Measurements from ENCODE around the gene NHSL2.
A peak's percentile ranks its signal among the peaks of the same experiment; 100 is the strongest.
"Not testable (repeated sequence)": the region's sequence is repeated elsewhere in the genome, so short reads cannot be mapped to it uniquely, and the experiment has no call there.

The NHSL2 gene

GRCh38 chrX:72129661-72130060, 219.0 kb downstream of the NHSL2 start:
- no peak for DNase-seq (ENCODE audit: low spot score)

DNA sequence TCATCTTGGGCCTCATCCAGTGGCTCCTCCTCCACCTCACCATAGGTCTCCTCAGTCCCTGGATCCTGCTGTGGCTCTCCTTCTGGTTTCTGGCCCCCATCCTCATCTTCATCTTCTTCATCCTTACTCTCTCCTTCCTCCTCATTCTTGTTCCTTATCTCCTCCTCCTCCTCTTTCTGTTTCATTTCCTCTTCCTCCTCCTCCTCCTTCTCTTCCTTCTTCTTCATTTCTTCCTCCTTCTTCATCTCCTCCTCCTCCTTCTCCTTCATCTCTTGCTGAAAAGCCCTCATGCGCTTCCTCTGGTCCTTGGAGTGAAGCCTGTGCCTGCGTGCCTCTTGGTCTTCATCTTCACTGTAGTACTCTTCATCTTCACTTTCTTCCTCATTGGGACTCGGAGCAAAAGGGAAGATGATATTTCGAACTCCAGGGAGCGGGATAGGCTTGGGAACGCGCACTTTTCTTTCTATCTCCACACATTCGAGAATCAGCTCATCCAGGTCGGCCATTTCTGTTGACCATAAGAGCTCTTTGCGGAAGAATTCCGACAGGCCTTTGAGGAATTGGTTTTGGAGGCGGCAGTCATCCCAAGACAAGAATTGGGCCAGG, 219.6 kb downstream of the NHSL2 start:
- DNase-seq (ENCODE audit: low spot score), result no peak

- no peak for DNase-seq (ENCODE audit: low spot score)
These were observed 220.2 kb downstream of the NHSL2 start for GRCh38 chrX:72130762-72131250.

DNA sequence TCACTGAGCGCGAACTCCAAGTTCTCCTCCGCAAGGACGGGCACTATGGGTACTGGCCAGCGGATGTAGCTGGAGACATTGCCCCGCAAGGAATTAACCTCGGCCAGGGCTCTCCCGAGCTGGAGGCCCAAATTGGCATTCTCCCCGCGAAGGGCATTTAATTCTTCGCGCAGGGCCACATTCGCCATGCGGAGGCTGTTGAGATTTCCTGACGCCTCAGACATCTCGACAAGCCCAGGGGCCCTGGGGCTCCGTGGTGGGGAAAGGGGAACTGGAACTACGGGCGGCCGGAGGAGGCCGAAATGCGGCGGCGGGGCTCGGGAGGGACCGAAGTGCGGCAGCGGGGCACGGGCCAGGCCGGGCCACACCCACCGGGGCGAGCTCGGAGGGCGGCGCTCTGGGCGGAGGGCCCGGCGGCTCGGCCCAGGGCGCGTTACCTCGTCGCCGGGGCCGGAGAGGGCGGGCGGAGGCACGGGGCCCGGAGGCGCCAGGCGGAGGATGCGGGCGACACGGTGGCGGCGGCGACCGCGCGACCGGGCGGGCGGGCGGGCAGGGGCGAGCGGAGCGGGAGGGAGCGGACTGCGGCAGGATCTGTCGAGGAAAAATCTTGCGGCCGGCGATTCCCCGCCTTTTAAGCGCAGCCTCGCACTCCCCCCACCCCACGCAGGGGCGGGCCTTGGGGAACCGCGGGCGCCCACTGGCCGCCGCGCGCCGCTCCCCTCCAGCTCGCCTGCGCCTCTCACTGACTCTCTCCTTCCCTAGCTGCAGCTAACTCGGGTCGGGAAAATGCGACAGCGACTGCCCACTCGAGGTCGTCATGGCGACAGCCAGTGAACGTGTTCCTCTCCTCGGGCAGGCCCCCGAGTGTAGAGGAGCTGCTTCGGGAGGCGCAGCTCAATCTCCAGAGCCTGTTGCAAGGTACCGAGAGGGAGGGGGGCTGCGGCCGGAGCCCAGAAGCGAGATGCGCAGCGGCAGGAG, 221.0 kb downstream of the NHSL2 start, which contains the start of gene RTL5:
TSS of gene RTL5 (minus strand) at position 599 of the 978 bp plus-strand sequence.
- DNase-seq (ENCODE audit: low spot score), result peak; percentile 47

GRCh38 chrX:72132456-72132855, 221.8 kb downstream of the NHSL2 start:
- no peak for DNase-seq (ENCODE audit: low spot score)

DNA sequence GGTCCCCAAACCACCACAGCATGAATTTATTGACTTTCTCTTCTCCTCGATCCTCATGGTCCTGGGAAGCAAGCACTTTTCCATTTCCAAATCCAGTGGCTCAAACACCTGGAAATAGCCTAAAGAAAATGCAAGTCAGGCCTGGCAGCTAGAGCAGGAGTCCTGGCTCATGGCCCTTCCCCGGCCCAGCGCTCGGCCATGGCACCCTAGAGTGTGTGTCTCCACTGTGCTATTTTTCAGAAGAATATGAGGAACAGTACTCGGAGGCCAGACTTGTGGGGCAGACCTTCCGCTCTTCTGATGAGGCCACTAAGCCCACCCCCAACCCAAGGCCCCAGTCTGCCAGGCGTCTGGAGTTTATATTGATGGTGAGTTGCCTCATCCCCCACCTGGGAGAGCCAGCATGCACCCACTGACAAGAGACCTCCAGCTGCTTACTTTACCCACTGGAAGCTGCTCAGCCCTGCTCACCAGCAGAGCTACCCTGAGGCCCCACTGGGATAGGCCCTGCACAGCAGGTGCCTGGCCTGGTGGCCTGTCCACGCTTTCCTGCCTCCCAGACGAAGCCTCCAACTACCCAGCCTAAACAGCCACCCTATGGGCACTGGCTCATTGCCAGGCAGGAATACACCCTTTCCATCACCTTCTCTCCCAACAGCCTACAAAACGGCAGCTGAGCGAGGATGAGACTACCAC, 223.4 kb downstream of the NHSL2 start:
- no peak for DNase-seq (ENCODE audit: low spot score)

- no peak for DNase-seq (ENCODE audit: low spot score)
These were observed 227.3 kb downstream of the NHSL2 start for GRCh38 chrX:72137846-72138495.

DNA sequence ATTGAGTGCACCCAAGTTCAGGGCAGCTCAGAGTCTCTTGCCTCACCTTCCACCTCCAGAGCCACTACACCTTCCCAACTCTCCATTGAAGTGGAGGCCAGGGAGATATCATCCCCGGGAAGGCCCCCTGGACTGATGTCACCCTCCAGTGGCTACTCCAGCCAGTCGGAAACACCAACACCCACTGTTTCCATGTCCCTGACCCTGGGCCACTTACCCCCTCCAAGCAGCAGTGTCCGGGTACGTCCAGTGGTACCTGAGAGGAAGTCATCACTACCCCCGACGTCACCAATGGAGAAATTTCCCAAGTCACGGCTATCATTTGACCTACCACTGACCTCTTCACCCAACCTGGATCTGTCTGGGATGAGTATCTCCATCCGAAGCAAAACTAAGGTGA, 228.9 kb downstream of the NHSL2 start:
- DNase-seq (ENCODE audit: low spot score), result no peak

- no peak for DNase-seq (ENCODE audit: low spot score)
These were observed 230.8 kb downstream of the NHSL2 start for GRCh38 chrX:72141372-72142004.

DNA sequence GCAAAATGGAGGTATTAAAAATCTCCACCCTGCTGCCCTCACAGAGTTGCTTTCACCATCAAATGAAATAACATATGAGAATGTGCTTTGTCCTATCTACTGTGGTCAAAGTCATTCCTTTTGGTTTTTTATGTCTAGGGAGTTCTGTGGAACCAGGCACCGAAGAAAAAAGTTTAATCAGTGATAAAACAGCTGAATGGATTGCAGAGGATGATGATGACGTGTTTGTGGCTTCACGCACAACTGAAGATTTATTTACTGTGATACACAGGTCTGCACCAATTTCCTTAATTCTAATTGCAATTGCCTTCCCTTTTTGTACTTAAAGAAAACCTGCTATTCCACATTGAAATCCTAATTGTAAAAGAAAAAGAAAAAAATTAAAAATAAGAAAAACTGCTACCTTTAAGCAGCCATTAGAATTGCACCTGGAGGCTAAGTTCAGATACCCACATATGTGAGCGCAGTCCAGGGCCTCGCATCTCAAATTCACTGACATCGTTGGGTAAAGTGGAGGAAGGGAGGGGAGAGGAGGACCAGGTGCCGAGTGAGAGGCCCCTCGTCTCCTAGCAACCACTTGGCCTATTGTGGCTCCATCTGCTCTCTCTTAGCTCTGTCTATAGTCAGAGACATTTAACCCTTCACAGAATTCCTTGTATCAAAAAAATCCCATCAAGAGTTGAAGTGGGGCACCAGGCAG, 231.6 kb downstream of the NHSL2 start:
- DNase-seq (ENCODE audit: low spot score), result no peak

DNA sequence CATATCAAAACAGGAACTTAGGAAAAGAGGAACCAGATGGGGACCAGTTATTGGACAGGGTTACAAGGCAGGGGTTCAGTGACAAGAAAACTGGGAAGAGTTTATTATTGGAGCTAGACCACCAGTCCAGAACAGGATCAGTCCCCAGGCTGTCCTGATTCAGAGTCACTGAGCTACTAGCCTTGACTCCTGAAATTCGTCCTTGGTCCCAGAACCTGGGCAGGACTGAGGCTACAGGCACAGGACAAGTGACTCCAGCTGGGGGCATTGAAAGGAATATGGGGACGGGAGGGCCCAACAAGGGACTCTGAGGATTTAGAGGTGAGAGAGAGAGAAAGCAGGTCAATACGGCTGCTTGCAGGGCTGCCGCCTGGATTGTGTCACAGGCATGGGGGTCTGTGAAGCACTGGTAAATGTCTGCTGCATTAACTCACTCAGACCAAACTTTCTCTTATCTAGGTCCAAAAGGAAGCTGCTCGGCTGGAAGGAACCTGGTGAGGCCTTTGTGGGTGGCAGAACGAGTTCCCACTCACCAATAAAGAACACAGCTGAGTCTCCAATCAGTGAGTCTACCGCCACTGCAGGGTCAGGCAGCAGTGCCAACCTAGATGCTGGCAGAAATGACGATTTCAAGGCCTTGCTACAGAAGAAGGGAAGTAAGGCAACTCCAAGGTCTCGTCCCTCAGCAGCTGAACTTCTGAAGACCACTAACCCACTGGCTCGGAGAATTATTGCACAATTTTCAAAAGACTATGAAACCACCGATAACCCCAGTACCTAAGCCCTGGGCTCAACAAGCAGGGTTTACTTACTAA, 232.4 kb downstream of the NHSL2 start:
- DNase-seq (ENCODE audit: low spot score), result no peak

- no peak for DNase-seq (ENCODE audit: low spot score)
These were observed 232.9 kb downstream of the NHSL2 start for GRCh38 chrX:72143609-72143907.

GRCh38 chrX:72145181-72145580, 234.5 kb downstream of the NHSL2 start:
- no peak for DNase-seq (ENCODE audit: low spot score)

DNA sequence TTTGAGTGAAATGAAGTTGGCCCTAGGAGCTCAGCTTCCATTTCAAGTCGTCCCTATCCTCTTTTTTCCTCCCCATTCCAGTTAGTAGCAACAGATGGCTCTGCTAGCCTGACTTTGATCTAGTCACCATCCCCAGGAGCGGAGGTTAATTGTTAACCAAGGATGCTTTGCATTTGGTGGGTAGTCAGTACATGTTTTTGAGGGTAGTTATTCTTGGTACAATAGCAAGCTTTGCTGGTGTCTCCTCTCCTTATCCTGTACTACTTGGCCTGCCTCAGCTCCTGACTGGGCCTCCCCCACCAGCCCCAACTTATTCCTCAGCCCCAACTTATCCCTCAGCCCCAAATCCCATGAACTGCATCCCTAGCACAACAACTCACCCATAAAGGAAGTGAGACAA, 235.9 kb downstream of the NHSL2 start:
- DNase-seq (ENCODE audit: low spot score), result no peak

- DNase-seq (ENCODE audit: low spot score), result no peak
These were observed 248.1 kb downstream of the NHSL2 start for GRCh38 chrX:72158773-72159172.

DNA sequence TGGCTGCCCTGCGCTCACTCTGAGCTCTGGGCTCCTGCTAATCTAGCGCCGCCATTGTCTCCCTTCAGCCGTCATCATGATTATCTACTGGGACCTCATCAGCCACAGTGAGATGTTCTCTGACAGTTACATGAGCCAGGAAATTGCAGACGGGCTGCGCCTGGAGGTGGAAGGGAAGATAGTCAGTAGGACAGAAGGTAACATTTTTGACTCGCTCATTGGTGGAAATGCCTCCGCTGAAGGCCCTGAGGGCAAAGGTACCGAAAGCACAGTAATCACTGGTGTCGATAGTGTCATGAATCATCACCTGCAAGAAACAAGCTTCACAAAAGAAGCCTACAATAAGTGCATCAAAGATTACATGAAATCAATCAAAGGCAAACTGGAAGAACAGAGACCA, 249.1 kb downstream of the NHSL2 start:
- DNase-seq (ENCODE audit: low spot score), result no peak

- DNase-seq (ENCODE audit: low spot score), result no peak
These were observed 254.9 kb downstream of the NHSL2 start for GRCh38 chrX:72165551-72165950.

- DNase-seq (ENCODE audit: low spot score), result peak; percentile 1
These were observed 258.5 kb downstream of the NHSL2 start for GRCh38 chrX:72169008-72169728.

- not testable (repeated sequence) for DNase-seq (ENCODE audit: low spot score)
These were observed 265.6 kb downstream of the NHSL2 start for GRCh38 chrX:72176289-72176688.

- DNase-seq (ENCODE audit: low spot score), result no peak
These were observed 266.3 kb downstream of the NHSL2 start for GRCh38 chrX:72176981-72177380.
